ENCODE results near the gene UST.

- TF ChIP-seq CTCF (IDR thresholded peaks at IDR 0.05) (no peak), POLR2A (IDR thresholded peaks at IDR 0.05) (no peak)
These were observed 189.0 kb downstream of the UST start for GRCh38 chr6:148935705-148936435.

Data from right lobe of liver (tissue), 4 donors.